Left lung (tissue), 10 donors: Measurements from ENCODE around the gene PTPRN2. TPM values are rescaled to one million over a fixed set of nuclear protein-coding genes. Genes with fewer than 3 reads are reported as not detected.
A peak's percentile ranks its signal among the peaks of the same experiment; 100 is the strongest.
"Not testable (repeated sequence)": the region's sequence is repeated elsewhere in the genome, so short reads cannot be mapped to it uniquely, and the experiment has no call there.

Experiments used
- ATAC-seq: fragments of 200-7000 bp; cut with Tn5 transposase; one replicate; pipeline ENCODE4 v1.9.1; 2020; ENCODE audit warnings: moderate library complexity
- DNase-seq, 4 donors: peaks; one replicate each; pipeline ENCODE4 v3.0.0-alpha.2; 2013 to 2020
- H3K27ac ChIP-seq, 2 donors: fragments of 200-600 bp; sonication (generic) in 1 of 2; one replicate each; pipeline versions ENCODE4 v1.5.0 to v1.8.0; 2020 to 2021
- H3K27me3 ChIP-seq, 2 donors: fragments of 200-600 bp; sonication (generic) in 1 of 2; one replicate each; pipeline versions ENCODE4 v1.5.0 to v1.8.0; 2020 to 2021
- H3K36me3 ChIP-seq, 2 donors: fragments of 200-600 bp; sonication (generic) in 1 of 2; one replicate each; pipeline versions ENCODE4 v1.5.0 to v1.8.0; 2020 to 2021
- H3K4me1 ChIP-seq, 2 donors: fragments of 200-600 bp; one replicate each; pipeline ENCODE4 v1.8.0; 2021
- H3K4me3 ChIP-seq, 2 donors: fragments of 200-600 bp; sonication (generic) in 1 of 2; one replicate each; pipeline versions ENCODE4 v1.5.0 to v1.8.0; 2020 to 2021; ENCODE audit warnings: mild to moderate bottlenecking in 1 of 2
- H3K9me3 ChIP-seq, 2 donors: fragments of 200-600 bp; sonication (generic) in 1 of 2; one replicate each; pipeline versions ENCODE4 v1.5.0 to v1.8.0; 2020 to 2021
- CTCF ChIP-seq, 2 donors: fragments of 200-600 bp; sonication (generic) in 1 of 2; IDR thresholded peaks; one replicate each; pipeline versions ENCODE4 v1.5.0 to v1.8.0; 2021; ENCODE audit warnings: antibody characterized with exemption in 2 of 2
- intact Hi-C, 2 donors: fragments of 100-400 bp; cut with DNase I; formaldehyde crosslinking; loops; one replicate each; pipeline versions ENCODE4 v1.11.2 to v1.14.2; 2022
- polyA plus RNA-seq, 6 donors: library from polyadenylated mRNA; unstranded; fragments of 120-200 nt; gene quantifications; one replicate each; pipeline ENCODE4 v1.2.1, GENCODE V29; 2013; ENCODE audit not compliant: insufficient read length in 6 of 6
- total RNA-seq, 2 donors: library from RNA; stranded (reverse); fragmentation: NEBNext Ultra II Directional; extraction: Animal tissue kit (Norgen Biotek cat#: 25700); gene quantifications; one replicate each; pipeline ENCODE4 v1.2.1, GENCODE V29; 2021
- donor health status: DM: no; HTN: yes; CAD: no.
- donor health status: DM: no; HTN: no; CAD: no.

Gene PTPRN2
- total and polyA plus RNA-seq, 8 donors = 4.0 to 7.8 (median 6.8) TPM

- no peaks in the 10 kb centered on the region for H3K4me1 ChIP-seq
- peaks cover 0 to 21% of the 10 kb centered on the region in 2 donors for H3K9me3 ChIP-seq
- no peak for ATAC-seq
- intact Hi-C loops = no loop called here
- no peak for DNase-seq
- no peak overlapping the region for H3K4me3 ChIP-seq
- no peaks in the 10 kb centered on the region for H3K36me3 ChIP-seq
- H3K27me3 ChIP-seq = no peaks in the 10 kb centered on the region
- no peak overlapping the region for H3K27ac ChIP-seq
- no peak for TF ChIP-seq CTCF (IDR thresholded peaks at IDR 0.05)
Measured at GRCh38 chr7:157936976-157937375, 650.6 kb downstream of the PTPRN2 start.

- H3K4me1 ChIP-seq, DNase-seq, ATAC-seq, H3K27me3 ChIP-seq, H3K36me3 ChIP-seq, H3K4me3 ChIP-seq, H3K27ac ChIP-seq, intact Hi-C loops: not testable (repeated sequence)
- peaks cover 0 to 22% of the 10 kb centered on the region in 2 donors for H3K9me3 ChIP-seq
Measured at GRCh38 chr7:157935721-157936120, 651.9 kb downstream of the PTPRN2 start.

GRCh38 chr7:157933219-157934155 lies 654.1 kb downstream of the PTPRN2 start:
- ATAC-seq, DNase-seq, H3K4me1 ChIP-seq, H3K27ac ChIP-seq, intact Hi-C loops, H3K36me3 ChIP-seq, H3K27me3 ChIP-seq, H3K4me3 ChIP-seq: not testable (repeated sequence)
- peaks cover 0 to 22% of the 10 kb centered on the region in 2 donors for H3K9me3 ChIP-seq

- no peak for ATAC-seq
- H3K36me3 ChIP-seq = no peaks in the 10 kb centered on the region
- no peaks in the 10 kb centered on the region for H3K4me1 ChIP-seq
- no peak for DNase-seq
- intact Hi-C loops = no loop called here
- no peak overlapping the region for H3K27ac ChIP-seq
- H3K9me3 ChIP-seq = peaks cover 0 to 22% of the 10 kb centered on the region in 2 donors
- H3K27me3 ChIP-seq = no peaks in the 10 kb centered on the region
- TF ChIP-seq CTCF (IDR thresholded peaks at IDR 0.05) = no peak
- H3K4me3 ChIP-seq = no peak overlapping the region
Measured at GRCh38 chr7:157932498-157933218, 655.0 kb downstream of the PTPRN2 start.

- no peaks in the 10 kb centered on the region for H3K4me1 ChIP-seq
- no peaks in the 10 kb centered on the region for H3K27me3 ChIP-seq
- TF ChIP-seq CTCF (IDR thresholded peaks at IDR 0.05) = no peak
- intact Hi-C loops = no loop called here
- no peak for ATAC-seq
- no peaks in the 10 kb centered on the region for H3K36me3 ChIP-seq
- H3K27ac ChIP-seq = no peak overlapping the region
- no peak for DNase-seq
- peaks cover 0 to 22% of the 10 kb centered on the region in 2 donors for H3K9me3 ChIP-seq
- H3K4me3 ChIP-seq = no peak overlapping the region
Measured at GRCh38 chr7:157930926-157931466, 656.6 kb downstream of the PTPRN2 start.

- Histone ChIP-seq H3K36me3 (no peaks in the 10 kb centered on the region), H3K27me3 (no peaks in the 10 kb centered on the region), H3K27ac (no peak overlapping the region), H3K9me3 (peaks cover 0 to 22% of the 10 kb centered on the region in 2 donors), H3K4me1 (no peaks in the 10 kb centered on the region), H3K4me3 (no peak overlapping the region)
- intact Hi-C loops = no loop called here
- ATAC-seq (no peak), DNase-seq (peak in 1 of 4 donors; percentile 13)
- no peak for TF ChIP-seq CTCF (IDR thresholded peaks at IDR 0.05)
Measured at GRCh38 chr7:157930441-157930840, 657.2 kb downstream of the PTPRN2 start.
